Spinal cord (tissue), 10 donors: ENCODE results near the gene FCGR2B. TPM values are rescaled to one million over a fixed set of nuclear protein-coding genes. Genes with fewer than 3 reads are reported as not detected.
A peak's percentile ranks its signal among the peaks of the same experiment; 100 is the strongest.
"Not testable (repeated sequence)": the region's sequence is repeated elsewhere in the genome, so short reads cannot be mapped to it uniquely, and the experiment has no call there.

Source experiments
- DNase-seq, 6 donors: peaks; one replicate each; pipeline versions ENCODE4 v3.0.0 to v3.0.0-alpha.2; 2013 to 2015; ENCODE audit warnings: low spot score in 6 of 6, low read depth in 4 of 6
- H3K27ac ChIP-seq: one replicate; pipeline ENCODE4 v1.5.1; 2013; ENCODE audit warnings: low read depth, low read length, control low read depth
- H3K27me3 ChIP-seq: one replicate; pipeline ENCODE4 v1.6.1; 2013; ENCODE audit warnings: low read length; ENCODE audit not compliant: control insufficient read depth, insufficient read depth
- H3K36me3 ChIP-seq: one replicate; pipeline ENCODE4 v1.6.1; 2013; ENCODE audit warnings: low read length; ENCODE audit not compliant: control insufficient read depth, insufficient read depth
- H3K4me1 ChIP-seq: one replicate; pipeline ENCODE4 v1.6.1; 2013; ENCODE audit warnings: low read length; ENCODE audit not compliant: control insufficient read depth, insufficient read depth
- H3K4me3 ChIP-seq: one replicate; pipeline ENCODE4 v1.5.1; 2013; ENCODE audit warnings: low read depth, low read length, control low read depth
- H3K9me3 ChIP-seq: one replicate; pipeline ENCODE4 v1.6.1; 2013; ENCODE audit warnings: low read length; ENCODE audit not compliant: control insufficient read depth, insufficient read depth
- WGBS: methylation state at CpG from one replicate; pipeline ENCODE4 v1.1.5; 2013; ENCODE audit warnings: missing lambda C conversion rate; ENCODE audit not compliant: insufficient coverage; 5-methylcytosine and 5-hydroxymethylcytosine counted together
- polyA plus RNA-seq, 2 donors: library from polyadenylated mRNA; unstranded; fragments of 120-200 nt; gene quantifications; one replicate each; pipeline ENCODE4 v1.2.1, GENCODE V29; 2013; ENCODE audit not compliant: insufficient read length in 2 of 2
- total RNA-seq, 2 donors: library from RNA; depleted of rRNA in 1 of 2; stranded (reverse); fragments of 120-200 nt in 1 of 2; fragments of >200 nt in 1 of 2; gene quantifications; one replicate each; pipeline versions ENCODE4 v1.2.3 to v1.2.4, GENCODE V29; 2013 to 2014
- donor health status: healthy.

The FCGR2B gene
- total and polyA plus RNA-seq, 4 donors = 0.20 to 1.5 (median 1.1) TPM; not detected in 1

DNA sequence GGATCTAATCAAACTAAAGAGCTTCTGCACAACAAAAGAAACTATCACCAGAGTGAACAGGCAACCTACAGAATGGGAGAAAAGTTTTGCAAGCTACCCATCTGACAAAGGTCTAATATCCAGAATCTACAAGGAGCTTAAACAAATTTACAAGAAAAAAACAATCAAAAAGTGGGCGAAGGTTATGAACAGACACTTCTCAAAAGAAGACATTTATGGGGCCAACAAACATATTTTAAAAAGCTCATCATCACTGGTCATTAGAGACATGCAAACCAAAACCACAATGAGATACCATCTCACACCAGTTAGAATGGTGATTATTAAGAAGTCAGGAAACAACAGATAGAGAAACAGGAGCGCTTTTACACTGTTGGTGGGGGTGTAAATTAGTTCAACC is 35.4 kb downstream of the FCGR2B start:
- H3K36me3 ChIP-seq, H3K4me3 ChIP-seq, H3K9me3 ChIP-seq, H3K27ac ChIP-seq, H3K4me1 ChIP-seq, DNase-seq, H3K27me3 ChIP-seq: not testable (repeated sequence)
- no CpG with 5 or more reads among the region's 2 CpGs for WGBS

DNA sequence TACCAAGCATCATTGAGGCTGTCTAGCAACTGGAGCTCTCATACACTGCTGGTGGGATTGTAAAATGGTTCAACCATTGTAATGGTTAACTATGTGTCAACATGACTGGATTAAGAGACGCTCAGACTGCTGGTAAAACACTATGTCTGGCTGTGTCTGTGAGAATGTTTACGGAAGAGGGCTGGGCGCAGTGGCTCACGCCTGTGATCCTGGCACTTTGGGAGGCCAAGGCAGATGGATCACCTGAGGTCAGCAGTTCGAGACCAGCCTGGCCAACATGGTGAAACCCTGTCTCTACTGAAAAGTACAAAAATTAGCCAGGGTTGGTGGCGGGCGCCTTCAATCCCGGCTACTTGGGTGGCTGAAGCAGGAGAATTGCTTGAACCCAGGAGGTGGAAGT is 39.3 kb downstream of the FCGR2B start:
- no peaks in the 10 kb centered on the region for H3K27me3 ChIP-seq
- H3K9me3 ChIP-seq = no peaks in the 10 kb centered on the region
- H3K27ac ChIP-seq = no peak overlapping the region
- H3K36me3 ChIP-seq = no peaks in the 10 kb centered on the region
- no peak for DNase-seq
- 51% methylated on average over 8 of the region's 8 CpGs for WGBS
- no peak overlapping the region for H3K4me3 ChIP-seq
- peaks cover 3% of the 10 kb centered on the region for H3K4me1 ChIP-seq

DNA sequence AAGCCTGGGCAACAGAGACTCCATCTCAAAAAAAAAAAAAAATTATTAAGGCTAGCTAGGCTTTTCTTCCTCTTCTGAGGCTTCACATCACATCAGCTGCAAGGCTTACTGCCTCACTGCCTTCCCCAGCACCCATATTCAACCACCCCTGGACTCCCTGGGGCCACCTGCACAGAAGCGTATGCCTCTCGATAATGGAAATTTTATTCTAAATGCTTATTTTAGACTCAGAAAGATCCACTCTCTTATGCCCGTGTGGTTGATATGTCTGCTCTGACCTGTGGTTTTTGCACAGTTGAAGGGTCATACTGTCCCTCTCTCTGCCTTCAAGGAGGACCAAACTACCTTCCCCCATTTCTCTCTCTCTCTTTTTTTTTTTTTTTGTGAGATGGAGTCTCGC is 42.6 kb downstream of the FCGR2B start:
- Histone ChIP-seq H3K27ac (no peak overlapping the region), H3K27me3 (no peaks in the 10 kb centered on the region), H3K4me1 (peaks cover 3% of the 10 kb centered on the region), H3K9me3 (no peaks in the 10 kb centered on the region), H3K36me3 (no peaks in the 10 kb centered on the region), H3K4me3 (no peak overlapping the region)
- no peak for DNase-seq
- no CpG with 5 or more reads among the region's 4 CpGs for WGBS

DNA sequence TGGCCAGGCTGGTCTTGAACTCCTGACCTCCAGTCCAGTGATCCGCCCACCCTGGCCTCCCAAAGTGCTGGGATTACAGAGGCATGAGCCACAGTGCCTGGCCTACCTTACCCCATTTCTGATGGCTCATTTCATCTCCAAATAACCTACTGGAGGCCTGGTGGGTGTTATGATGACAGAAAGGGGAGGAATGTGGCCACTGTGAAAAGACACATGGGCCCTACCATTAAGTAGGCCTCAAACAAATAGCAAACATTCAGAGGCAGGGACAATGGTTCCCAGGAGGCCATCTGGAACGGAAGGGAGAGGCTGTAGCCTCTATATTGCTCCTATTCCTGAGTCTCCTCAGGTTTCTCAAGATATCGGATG is 43.2 kb downstream of the FCGR2B start:
- H3K27ac ChIP-seq = no peak overlapping the region

DNA sequence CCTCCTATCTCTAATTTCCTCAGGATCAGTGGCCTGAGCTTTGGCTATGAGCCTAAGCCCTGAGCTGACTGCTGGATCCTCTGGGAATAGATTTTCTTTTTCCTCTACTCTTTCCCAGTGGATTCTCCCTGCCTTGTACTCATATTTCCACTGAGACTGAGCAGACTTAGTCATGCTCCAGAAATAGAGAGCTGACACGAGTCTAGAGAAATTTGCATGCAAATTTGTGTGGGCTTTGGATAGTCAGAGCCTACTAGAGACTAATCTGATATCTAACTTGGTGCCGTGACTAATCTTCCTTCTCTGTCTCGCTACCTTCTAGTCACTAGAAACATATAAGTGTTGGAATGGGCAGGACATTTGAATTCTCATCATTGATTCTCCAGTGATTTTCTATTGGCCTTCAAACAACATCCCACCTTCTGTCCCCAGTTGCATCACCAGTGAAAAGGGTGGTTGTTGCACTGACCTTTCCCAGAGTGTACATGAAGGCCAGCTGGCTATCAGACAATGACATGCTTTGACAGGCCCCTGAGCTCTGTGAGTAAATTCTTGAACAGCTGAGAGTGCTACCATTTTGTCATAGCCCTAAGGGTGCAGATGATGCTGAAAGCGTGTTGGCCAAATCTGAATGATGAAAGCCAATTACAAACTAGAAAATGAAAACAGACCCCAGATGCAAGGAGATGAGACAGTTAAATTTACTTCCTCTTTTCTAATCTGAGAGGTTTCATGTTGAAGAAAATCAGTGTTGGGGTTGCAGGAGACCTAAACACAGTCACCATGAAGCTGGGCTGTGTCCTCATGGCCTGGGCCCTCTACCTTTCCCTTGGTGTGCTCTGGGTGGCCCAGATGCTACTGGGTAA is 43.8 kb downstream of the FCGR2B start, which contains the start of gene FCRLA:
TSS of gene FCRLA (plus strand) at position 748 of the 866 bp plus-strand sequence. CDS start at position 784, 36 bp downstream.
- WGBS = no CpG with 5 or more reads among the region's 4 CpGs
- no peak within 1 kb of the TSS for H3K4me3 ChIP-seq
- DNase-seq = peak in 2 of 6 donors; percentile 5 to 24

More for the DNA sequence above, 43.2 kb downstream of the FCGR2B start:
- no peak overlapping the region for H3K4me3 ChIP-seq
- no peak for DNase-seq
- no peaks in the 10 kb centered on the region for H3K27me3 ChIP-seq
- peaks cover 3% of the 10 kb centered on the region for H3K4me1 ChIP-seq
- H3K36me3 ChIP-seq = no peaks in the 10 kb centered on the region
- H3K9me3 ChIP-seq = no peaks in the 10 kb centered on the region
- 72% methylated on average over 2 of the region's 3 CpGs for WGBS

DNA sequence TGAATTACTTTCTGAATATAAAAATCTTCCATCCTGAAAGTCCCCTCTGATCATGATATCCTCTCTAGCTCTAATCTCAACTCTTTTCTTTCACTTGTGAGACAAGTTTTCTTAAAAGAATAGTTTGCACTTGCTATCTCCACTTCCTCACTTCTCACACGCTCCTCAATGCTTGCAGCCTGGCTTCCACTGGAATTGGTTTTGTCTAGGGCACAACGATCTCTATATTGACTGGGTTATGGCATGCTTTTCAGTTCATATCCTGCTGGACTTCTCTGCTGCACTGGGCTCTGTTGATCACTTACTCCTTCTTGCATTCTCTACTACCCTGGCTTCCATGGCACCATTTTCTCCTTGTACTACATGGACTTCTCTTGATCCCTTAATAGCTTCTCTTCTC is 44.6 kb downstream of the FCGR2B start:
- Histone ChIP-seq H3K4me1 (peaks cover 3% of the 10 kb centered on the region), H3K27ac (no peak overlapping the region), H3K36me3 (no peaks in the 10 kb centered on the region), H3K4me3 (no peak overlapping the region), H3K27me3 (no peaks in the 10 kb centered on the region), H3K9me3 (no peaks in the 10 kb centered on the region)
- DNase-seq = no peak
- WGBS = 73% methylated on average over 2 of the region's 2 CpGs

More for the DNA sequence above, 43.8 kb downstream of the FCGR2B start, which contains the start of gene FCRLA:
- Histone ChIP-seq H3K36me3 (no peaks in the 10 kb centered on the region), H3K27me3 (no peaks in the 10 kb centered on the region), H3K4me1 (peaks cover 3% of the 10 kb centered on the region), H3K27ac (no peak within 1 kb of the TSS), H3K9me3 (no peaks in the 10 kb centered on the region)

DNA sequence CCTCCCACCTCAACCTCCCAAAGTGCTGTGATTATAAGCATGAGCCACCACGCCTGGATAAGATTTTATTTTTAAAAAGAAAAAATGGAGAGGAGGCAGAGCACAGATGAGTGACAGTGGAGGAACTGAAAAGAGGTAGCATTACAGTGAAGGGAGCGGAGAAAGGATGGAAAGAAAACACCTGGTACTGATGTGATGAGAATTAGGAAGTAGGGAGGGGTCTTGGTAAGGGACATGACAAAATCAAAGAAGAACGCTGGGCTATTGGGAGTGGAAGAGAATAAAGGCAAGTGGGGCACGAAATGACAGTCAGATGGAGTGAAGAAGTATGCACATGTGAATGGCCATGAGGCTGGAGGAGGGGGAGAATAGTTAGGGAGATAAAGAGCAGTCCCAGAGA is 46.4 kb downstream of the FCGR2B start:
- no peak overlapping the region for H3K27ac ChIP-seq
- WGBS = 78% methylated on average over 4 of the region's 4 CpGs

DNA sequence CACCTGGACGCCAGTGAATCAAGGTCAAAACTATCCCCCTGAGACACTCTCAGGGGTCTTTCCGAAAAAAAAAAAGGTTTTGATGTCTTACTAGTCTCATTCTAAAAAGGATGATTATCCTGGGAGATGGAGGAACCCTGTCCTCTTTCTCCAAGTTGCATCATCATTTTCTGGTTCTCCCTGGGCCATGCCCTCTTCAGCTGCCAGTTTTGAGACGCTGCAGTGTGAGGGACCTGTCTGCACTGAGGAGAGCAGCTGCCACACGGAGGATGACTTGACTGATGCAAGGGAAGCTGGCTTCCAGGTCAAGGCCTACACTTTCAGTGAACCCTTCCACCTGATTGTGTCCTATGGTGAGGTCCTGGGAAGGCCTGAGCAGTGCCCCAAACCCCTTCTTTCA is 47.6 kb downstream of the FCGR2B start:
- WGBS = 91% methylated on average over 3 of the region's 4 CpGs
- H3K36me3 ChIP-seq = no peaks in the 10 kb centered on the region
- no peak overlapping the region for H3K27ac ChIP-seq
- peaks cover 3% of the 10 kb centered on the region for H3K4me1 ChIP-seq
- H3K9me3 ChIP-seq = no peaks in the 10 kb centered on the region
- no peak for DNase-seq
- H3K27me3 ChIP-seq = no peaks in the 10 kb centered on the region
- H3K4me3 ChIP-seq = no peak overlapping the region

More for the DNA sequence above, 46.4 kb downstream of the FCGR2B start:
- Histone ChIP-seq H3K4me3 (no peak overlapping the region), H3K9me3 (no peaks in the 10 kb centered on the region), H3K36me3 (no peaks in the 10 kb centered on the region), H3K27me3 (no peaks in the 10 kb centered on the region), H3K4me1 (peaks cover 3% of the 10 kb centered on the region)
- DNase-seq = no peak

DNA sequence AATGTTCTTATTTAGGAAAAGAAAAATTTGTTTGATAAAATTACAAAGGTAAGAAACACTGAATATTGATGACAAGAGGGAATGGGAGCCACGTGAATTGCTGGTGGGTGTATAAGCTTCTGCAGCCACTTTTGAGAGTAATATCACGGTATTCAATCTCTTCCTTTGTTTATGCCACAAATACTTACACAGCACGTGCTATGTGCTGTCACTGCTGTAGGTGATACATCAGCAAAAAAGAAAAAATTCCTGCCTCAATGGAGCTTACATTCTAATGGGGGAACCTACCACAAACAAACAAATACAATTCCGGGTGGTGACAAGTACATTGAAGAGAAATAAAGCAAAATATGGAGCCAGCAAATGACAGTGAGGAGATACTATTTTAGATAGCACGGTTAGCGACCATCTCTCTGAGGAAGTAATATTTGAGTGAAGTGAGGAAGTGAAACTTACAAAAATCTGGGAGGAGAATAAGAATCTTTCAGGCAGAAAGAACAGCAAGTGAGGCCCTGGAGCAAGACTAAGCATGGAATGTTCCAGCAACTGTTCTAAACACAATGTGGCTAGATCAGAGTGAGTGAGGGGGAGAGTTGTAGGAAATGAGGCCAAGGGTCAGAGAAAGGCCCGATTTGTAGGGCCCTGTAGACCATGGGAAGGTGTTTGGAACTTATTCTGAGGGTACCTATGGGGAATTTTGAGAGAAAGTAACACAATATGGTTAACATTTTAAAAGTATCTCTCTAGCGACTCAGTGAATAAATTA is 55.8 kb downstream of the FCGR2B start:
- peaks cover 4% of the 10 kb centered on the region for H3K27me3 ChIP-seq
- H3K4me1 ChIP-seq = no peaks in the 10 kb centered on the region
- DNase-seq = no peak
- WGBS = 95% methylated on average over 3 of the region's 8 CpGs
- no peaks in the 10 kb centered on the region for H3K36me3 ChIP-seq
- no peak overlapping the region for H3K4me3 ChIP-seq
- H3K9me3 ChIP-seq = no peaks in the 10 kb centered on the region
- no peak overlapping the region for H3K27ac ChIP-seq
